IMR-90 (cell line): ENCODE measurements around the gene FLT1. TPM values are rescaled to one million over a fixed set of nuclear protein-coding genes. Genes with fewer than 3 reads are reported as not detected.

ENCODE experiments used
- ATAC-seq: fragments of 200-7000 bp; cut with Tn5 transposase; 2 replicates; pipeline ENCODE4 v1.9.1; 2020; ENCODE audit warnings: low read depth, mild to moderate bottlenecking, moderate library complexity
- BruUV-seq: library from RNA; stranded (reverse); fragments of 400-500 nt; replicated peaks from 2 replicates; lab custom pipeline; 2021; lab: Mats Ljungman, UMichigan
- CTCF ChIA-PET: fragments of 300-600 bp; formaldehyde crosslinking; extraction: SDS; loops from one replicate; lab custom pipeline; 2021; ENCODE audit warnings: antibody characterized with exemption; lab: Yijun Ruan, JAX
- POLR2A ChIA-PET: fragments of 300-600 bp; sonication (Branson Sonifier 250); formaldehyde crosslinking; loops from one replicate; lab custom pipeline; 2022; ENCODE audit warnings: antibody characterized with exemption; ENCODE audit not compliant: unreplicated experiment; lab: Charles Lee
- DNase-seq: peaks from one replicate; pipeline ENCODE4 v3.0.0; 2013
- H2AFZ ChIP-seq: replicated peaks from 2 replicates; pipeline ENCODE3; 2013; ENCODE audit warnings: low read length, mild to moderate bottlenecking; ENCODE audit not compliant: poor library complexity
- H2AK5ac ChIP-seq: 2 replicates; pipeline ENCODE4 v1.6.1; 2013; ENCODE audit warnings: low read depth, low read length, inconsistent platforms
- H2AK9ac ChIP-seq: replicated peaks from 2 replicates; pipeline ENCODE3; 2013; ENCODE audit warnings: mild to moderate bottlenecking, low read depth, low read length, moderate library complexity; ENCODE audit not compliant: poor library complexity
- H2BK120ac ChIP-seq: 2 replicates; pipeline ENCODE4 v1.6.1; 2013; ENCODE audit warnings: low read depth, low read length, inconsistent platforms
- H2BK15ac ChIP-seq: 3 replicates; pipeline ENCODE4 v1.6.1; 2013; ENCODE audit warnings: low read depth, low read length, inconsistent platforms
- H2BK20ac ChIP-seq: 2 replicates; pipeline ENCODE4 v1.6.1; 2013; ENCODE audit warnings: low read depth, mild to moderate bottlenecking, inconsistent platforms, low read length, moderate library complexity
- H2BK5ac ChIP-seq: 2 replicates; pipeline ENCODE4 v1.6.1; 2013; ENCODE audit warnings: mild to moderate bottlenecking, low read depth, low read length, inconsistent platforms; ENCODE audit not compliant: poor library complexity, severe bottlenecking
- H3K14ac ChIP-seq: replicated peaks from 2 replicates; pipeline ENCODE4 v1.6.1; 2013; ENCODE audit warnings: low read depth, low read length, inconsistent platforms
- H3K18ac ChIP-seq: 2 replicates; pipeline ENCODE4 v1.6.1; 2013; ENCODE audit warnings: low read depth, low read length, control low read depth
- H3K23ac ChIP-seq: 2 replicates; pipeline ENCODE4 v1.6.1; 2013; ENCODE audit warnings: low read depth, low read length, inconsistent platforms
- H3K27ac ChIP-seq: 2 replicates; pipeline ENCODE4 v1.5.1; 2013; ENCODE audit warnings: mild to moderate bottlenecking, control low read depth, low read length; ENCODE audit not compliant: insufficient read depth
- H3K27me3 ChIP-seq: 2 replicates; pipeline ENCODE4 v1.6.1; 2013; ENCODE audit warnings: low read length; ENCODE audit not compliant: control insufficient read depth, insufficient read depth
- H3K36me3 ChIP-seq: 2 replicates; pipeline ENCODE4 v1.6.1; 2013; ENCODE audit warnings: low read length, mixed read lengths; ENCODE audit not compliant: control insufficient read depth, insufficient read depth
- H3K4ac ChIP-seq: 2 replicates; pipeline ENCODE4 v1.6.1; 2013; ENCODE audit warnings: low read depth, low read length, inconsistent platforms
- H3K4me1 ChIP-seq: 2 replicates; pipeline ENCODE4 v1.6.1; 2013; ENCODE audit warnings: low read length, mixed read lengths; ENCODE audit not compliant: control insufficient read depth, insufficient read depth
- H3K4me2 ChIP-seq: 2 replicates; pipeline ENCODE4 v1.6.1; 2013; ENCODE audit warnings: low read depth, mild to moderate bottlenecking, control low read depth, low read length, moderate library complexity
- H3K4me3 ChIP-seq: 2 replicates; pipeline ENCODE4 v1.5.1; 2013; ENCODE audit warnings: low read depth, mild to moderate bottlenecking, control low read depth, low read length, moderate library complexity; ENCODE audit not compliant: insufficient read depth
- H3K56ac ChIP-seq: 2 replicates; pipeline ENCODE4 v1.6.1; 2013; ENCODE audit warnings: low read length, inconsistent platforms; ENCODE audit not compliant: insufficient read depth; ENCODE audit errors: extremely low read depth
- H3K79me1 ChIP-seq, 2 experiments: 2 replicates each; pipeline ENCODE4 v1.6.1; 2013; ENCODE audit warnings: low read length in 2 of 2, inconsistent platforms in 1 of 2, low read depth in 1 of 2
- H3K9ac ChIP-seq: 2 replicates; pipeline ENCODE4 v1.6.1; 2013; ENCODE audit warnings: low read depth, low read length, control low read depth
- H3K9me1 ChIP-seq: 2 replicates; pipeline ENCODE4 v1.6.1; 2013; ENCODE audit warnings: low read length, inconsistent platforms; ENCODE audit not compliant: insufficient read depth
- H3K9me3 ChIP-seq: 2 replicates; pipeline ENCODE4 v1.6.1; 2013; ENCODE audit warnings: low read length; ENCODE audit not compliant: control insufficient read depth, insufficient read depth
- H4K20me1 ChIP-seq: 2 replicates; pipeline ENCODE4 v1.6.1; 2013; ENCODE audit warnings: low read length, inconsistent platforms; ENCODE audit not compliant: insufficient read depth
- H4K5ac ChIP-seq: 2 replicates; pipeline ENCODE4 v1.6.1; 2013; ENCODE audit warnings: mild to moderate bottlenecking, low read depth, low read length, control low read depth
- H4K8ac ChIP-seq, 2 experiments: 2 replicates each; pipeline ENCODE4 v1.6.1; 2013; ENCODE audit warnings: low read depth in 2 of 2, low read length in 2 of 2, control low read depth in 1 of 2, inconsistent platforms in 1 of 2
- H4K91ac ChIP-seq: 2 replicates; pipeline ENCODE4 v1.6.1; 2013; ENCODE audit warnings: low read depth, low read length, inconsistent platforms; ENCODE audit not compliant: insufficient read depth
- BHLHE40 ChIP-seq: fragments of 150-350 bp; IDR thresholded peaks from 2 replicates; pipeline ENCODE4 v1.6.1; 2016; ENCODE audit warnings: mild to moderate bottlenecking, low read depth, low read length
- CEBPB ChIP-seq: IDR thresholded peaks from 2 replicates; pipeline ENCODE4 v1.6.1; 2012; ENCODE audit warnings: low read depth, low read length, improper control_type of control experiment
- CHD1 ChIP-seq: IDR thresholded peaks from 2 replicates; pipeline ENCODE4 v1.6.1; 2012; ENCODE audit warnings: low read depth, low read length, improper control_type of control experiment
- CTCF ChIP-seq: conservative IDR thresholded peaks from 2 replicates; pipeline ENCODE4 v1.5.1; 2012; ENCODE audit warnings: mild to moderate bottlenecking, low read depth, low read length, improper control_type of control experiment
- ELK1 ChIP-seq: fragments of 150-350 bp; IDR thresholded peaks from 2 replicates; pipeline ENCODE4 v1.6.1; 2016; ENCODE audit warnings: low read depth, mild to moderate bottlenecking, low read length, moderate library complexity, borderline replicate concordance
- FOS ChIP-seq: fragments of 150-350 bp; IDR thresholded peaks from 2 replicates; pipeline ENCODE4 v1.6.1; 2016; ENCODE audit warnings: low read depth, low read length
- MAFK ChIP-seq: IDR thresholded peaks from 2 replicates; pipeline ENCODE4 v1.6.1; 2012; ENCODE audit warnings: low read depth, low read length, improper control_type of control experiment
- MAZ ChIP-seq: IDR thresholded peaks from 2 replicates; pipeline ENCODE4 v1.6.1; 2012; ENCODE audit warnings: low read depth, mild to moderate bottlenecking, low read length, improper control_type of control experiment, moderate library complexity, borderline replicate concordance
- MXI1 ChIP-seq: IDR thresholded peaks from 2 replicates; pipeline ENCODE4 v1.6.1; 2012; ENCODE audit warnings: low read depth, mild to moderate bottlenecking, low read length, moderate library complexity, borderline replicate concordance
- NFE2L2 ChIP-seq: fragments of 150-350 bp; IDR thresholded peaks from 2 replicates; pipeline ENCODE4 v1.6.1; 2016; ENCODE audit warnings: low read depth, mild to moderate bottlenecking, low read length
- POLR2A ChIP-seq: IDR thresholded peaks from 2 replicates; pipeline ENCODE4 v1.6.1; 2012; ENCODE audit warnings: mild to moderate bottlenecking, low read depth, low read length
- RAD21 ChIP-seq: IDR thresholded peaks from 2 replicates; pipeline ENCODE4 v1.6.1; 2012; ENCODE audit warnings: low read length, improper control_type of control experiment
- RCOR1 ChIP-seq: IDR thresholded peaks from 2 replicates; pipeline ENCODE4 v1.6.1; 2012; ENCODE audit warnings: mild to moderate bottlenecking, low read length, improper control_type of control experiment; ENCODE audit not compliant: insufficient replicate concordance
- RFX5 ChIP-seq: IDR thresholded peaks from 2 replicates; pipeline ENCODE4 v1.8.0; 2012; ENCODE audit warnings: low read depth, mild to moderate bottlenecking, low read length, moderate library complexity
- SMC3 ChIP-seq: fragments of 150-350 bp; IDR thresholded peaks from 2 replicates; pipeline ENCODE4 v1.6.1; 2016; ENCODE audit warnings: low read depth, mild to moderate bottlenecking, antibody characterized with exemption, low read length, moderate library complexity
- USF2 ChIP-seq: fragments of 150-350 bp; IDR thresholded peaks from 2 replicates; pipeline ENCODE4 v1.6.1; 2017; ENCODE audit warnings: mild to moderate bottlenecking, antibody characterized with exemption, low read length, low read depth
- WGBS, 2 experiments: methylation state at CpG; one replicate each; pipeline versions ENCODE4 v1.1.5 to v1.1.7; 2013; ENCODE audit warnings: missing lambda C conversion rate in 2 of 2; ENCODE audit not compliant: insufficient read length in 1 of 2; ENCODE audit errors: extremely low coverage in 2 of 2; 5-methylcytosine and 5-hydroxymethylcytosine counted together
- dilution Hi-C: fragments of 300-500 bp; cut with HindIII; formaldehyde crosslinking; loops from one replicate; pipeline ENCODE4 v1.14.3; 2018; ENCODE audit warnings: low sequenced_read_pairs; ENCODE audit not compliant: unreplicated experiment
- in situ Hi-C: fragments of 300-500 bp; cut with MboI; formaldehyde crosslinking; loops from 3 replicates; pipeline ENCODE4 v1.14.3; 2019; ENCODE audit warnings: low sequenced_read_pairs, inconsistent platforms, mixed read lengths
- intact Hi-C: fragments of 100-400 bp; cut with micrococcal nuclease; formaldehyde crosslinking; loops from 2 replicates; pipeline ENCODE4 v1.10.0; 2022
- polyA plus RNA-seq, 3 experiments: library from polyadenylated mRNA; depleted of rRNA; stranded (reverse); fragments of >200 nt; gene quantifications; 2 replicates each; pipeline ENCODE4 v1.2.3, GENCODE V29; 2012; ENCODE audit warnings: low replicate concordance in 1 of 3
- total RNA-seq: library from RNA; depleted of rRNA; stranded (reverse); fragments of >200 nt; gene quantifications from 2 replicates; pipeline ENCODE4 v1.2.3, GENCODE V29; 2012

Gene FLT1
- total and polyA plus RNA-seq, 2 of the 4 experiments (the other 2 are of a cell fraction) = 4.5 to 10.4 TPM

DNA sequence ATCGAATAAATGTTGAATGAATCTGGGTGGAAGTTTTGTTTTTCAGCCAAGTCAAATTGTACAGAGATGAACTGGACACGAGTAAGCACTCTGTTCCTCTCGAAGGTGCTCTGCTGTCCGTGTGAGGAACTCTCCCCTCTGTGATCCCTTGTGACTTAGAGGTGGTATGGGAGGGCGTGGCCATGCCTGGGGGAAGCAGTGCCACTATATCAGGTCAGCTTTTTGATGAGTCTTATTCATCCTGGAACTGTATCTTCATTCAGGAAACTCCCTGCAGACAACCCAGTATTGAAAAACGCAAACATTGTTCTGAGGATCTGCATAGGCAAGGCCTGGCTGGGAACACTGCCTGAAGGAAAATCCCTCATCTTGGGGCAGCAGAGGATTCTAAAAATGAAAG lies 45.7 kb upstream of the FLT1 start:
- Histone ChIP-seq H4K8ac (peak overlapping the region in 1 of 2 experiments; percentile 41; a peak in 1 of 4 replicates), H3K9me3 (peaks cover 9% of the 10 kb centered on the region), H4K20me1 (no peaks in the 10 kb centered on the region), H2AFZ (peak overlapping the region; percentile 79), H3K27me3 (no peaks in the 10 kb centered on the region), H3K36me3 (no peaks in the 10 kb centered on the region), H3K23ac (no peak overlapping the region), H3K9me1 (no peaks in the 10 kb centered on the region), H3K9ac (no peak overlapping the region), H3K4me2 (no peak overlapping the region), H3K56ac (no peak overlapping the region), H2BK15ac (peak overlapping the region; percentile 93; the same call in 1 of the 3 replicates), H3K4me3 (no peak overlapping the region), H3K18ac (no peak overlapping the region), H3K4ac (peak overlapping the region; percentile 10; the same call in 1 of the 2 replicates), H2BK20ac (peak overlapping the region; percentile 54), H4K91ac (no peak overlapping the region; the same call in 1 of the 2 replicates), H3K4me1 (peaks cover 2% of the 10 kb centered on the region; the same call in 1 of the 2 replicates), H3K27ac (no peak overlapping the region), H3K14ac (peak overlapping the region; percentile 10; the same call in 1 of the 2 replicates), H3K79me1 (no peaks in the 10 kb centered on the region), H2AK5ac (peak overlapping the region; percentile 70; the same call in 1 of the 2 replicates), H2BK120ac (peak overlapping the region; percentile 0; the same call in 1 of the 2 replicates), H2BK5ac (no peak overlapping the region), H4K5ac (no peak overlapping the region), H2AK9ac (no peak overlapping the region)
- POLR2A ChIA-PET = no interaction called here
- CTCF ChIA-PET = no interaction called here
- DNase-seq = peak; percentile 57
- no peak for TF ChIP-seq MAZ
- no peak for TF ChIP-seq RAD21
- TF ChIP-seq CHD1 = no peak
- TF ChIP-seq POLR2A = no peak
- TF ChIP-seq RCOR1 = no peak
- no peak for TF ChIP-seq RFX5
- TF ChIP-seq MAFK = no peak
- TF ChIP-seq USF2 = no peak
- no peak for TF ChIP-seq NFE2L2
- TF ChIP-seq ELK1 = no peak
- no peak for TF ChIP-seq SMC3
- no peak for TF ChIP-seq MXI1
- TF ChIP-seq FOS = no peak
- no peak for TF ChIP-seq BHLHE40
- TF ChIP-seq CEBPB = no peak
- no peak for TF ChIP-seq CTCF
- in situ Hi-C loops = no loop called here
- WGBS, 2 experiments = 20% methylated on average over 1 of the region's 6 CpGs; no CpG with 5 or more reads in 1 of the 2 experiments
- no TSS peak for BruUV-seq
- dilution Hi-C loops = no loop called here
- intact Hi-C loops = no loop called here
- peak; percentile 51 for ATAC-seq
